HG03139 (cell line): ENCODE data around the gene C5AR2.
"Not testable (repeated sequence)": the region's sequence is repeated elsewhere in the genome, so short reads cannot be mapped to it uniquely, and the experiment has no call there.

Experiments used
- ATAC-seq: cut with Tn5 transposase; IDR thresholded peaks from one replicate; pipeline ENCODE4 v1.9.1; 2021; ENCODE audit not compliant: unreplicated experiment

Gene C5AR2

GRCh38 chr19:47383890-47384289, 51.9 kb downstream of the C5AR2 start:
- ATAC-seq, result not testable (repeated sequence)

- not testable (repeated sequence) for ATAC-seq
Observed at GRCh38 chr19:47384533-47384932, 52.6 kb downstream of the C5AR2 start.

- not testable (repeated sequence) for ATAC-seq
Observed at GRCh38 chr19:47386582-47386981, 54.6 kb downstream of the C5AR2 start.

DNA sequence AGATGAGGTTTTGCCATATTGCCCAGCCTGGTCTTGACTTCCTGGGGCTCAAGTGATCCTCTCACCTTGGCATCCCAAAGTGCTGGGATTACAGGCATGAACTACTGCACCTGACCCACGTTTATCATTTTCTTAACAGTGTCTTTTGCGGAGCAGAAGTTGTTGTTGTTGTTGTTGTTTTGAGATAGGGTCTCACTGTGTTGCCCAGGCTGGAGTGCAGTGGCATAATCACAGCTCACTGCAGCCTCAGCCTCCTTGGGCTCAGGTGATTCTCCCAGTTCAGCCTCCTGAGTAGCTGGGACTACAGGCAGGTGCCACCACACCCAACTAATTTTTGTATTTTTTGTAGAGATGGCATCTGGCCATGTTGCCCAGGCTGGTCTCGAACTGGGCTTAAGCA, 55.6 kb downstream of the C5AR2 start:
- ATAC-seq, result not testable (repeated sequence)

GRCh38 chr19:47388721-47389120, 56.7 kb downstream of the C5AR2 start:
- ATAC-seq, result not testable (repeated sequence)

GRCh38 chr19:47389150-47389556, 57.2 kb downstream of the C5AR2 start:
- ATAC-seq, result no peak

- ATAC-seq, result no peak
Observed at GRCh38 chr19:47390533-47391488, 58.8 kb downstream of the C5AR2 start.

- ATAC-seq, result no peak
Observed at GRCh38 chr19:47391510-47392223, 59.7 kb downstream of the C5AR2 start.
